HCT116 (cell line): ENCODE results near the gene DOCK2. TPM values are rescaled to one million over a fixed set of nuclear protein-coding genes. Genes with fewer than 3 reads are reported as not detected.

Experiments
- ATAC-seq: fragments of 200-7000 bp; cut with Tn5 transposase; 2 replicates; pipeline ENCODE4 v1.9.1; 2020; ENCODE audit warnings: mild to moderate bottlenecking, moderate library complexity
- BruUV-seq: library from RNA; stranded (reverse); fragments of 400-500 nt; replicated peaks from 2 replicates; lab custom pipeline; 2021; lab: Mats Ljungman, UMichigan
- CTCF ChIA-PET: fragments of 300-600 bp; sonication (Branson Sonifier 250); formaldehyde crosslinking; loops from one replicate; lab custom pipeline; 2021; ENCODE audit warnings: antibody characterized with exemption; lab: Charles Lee
- POLR2A ChIA-PET: fragments of 300-600, 350-600 bp; sonication (Branson Sonifier 250); formaldehyde crosslinking; loops from one replicate; lab custom pipeline; 2021; ENCODE audit warnings: antibody characterized with exemption; lab: Charles Lee
- RAD21 ChIA-PET, 2 experiments: fragments of 300-600 bp; sonication (Branson Sonifier 250); formaldehyde crosslinking; loops; one replicate each; lab custom pipeline; 2023; ENCODE audit warnings: low total read pairs in 2 of 2; ENCODE audit not compliant: uncharacterized antibody in 2 of 2, unreplicated experiment in 2 of 2, low non-redundant PET in 1 of 2; lab: Charles Lee
- DNase-seq: peaks from one replicate; pipeline ENCODE4 v3.0.0-alpha.2; 2010; ENCODE audit warnings: low read depth, low spot score
- H2AFZ ChIP-seq: fragments of 200-600 bp; shearing (Covaris generic), sonication (generic); 2 replicates; pipeline ENCODE4 v1.6.1; 2017; ENCODE audit warnings: low read depth, mixed run types, mixed read lengths, antibody characterized with exemption, low read length; ENCODE audit not compliant: poor library complexity, severe bottlenecking
- H3K27ac ChIP-seq: 2 replicates; pipeline ENCODE4 v1.5.1; 2012; ENCODE audit warnings: low read depth, low read length
- H3K27me3 ChIP-seq: fragments of 200-600 bp; sonication (generic); 2 replicates; pipeline ENCODE4 v1.6.1; 2016; ENCODE audit warnings: mixed run types, low read length, mixed read lengths; ENCODE audit not compliant: insufficient read depth
- H3K36me3 ChIP-seq, 2 experiments: fragments of 200-500 bp in 1 of 2; fragments of 200-600 bp in 1 of 2; sonication (Bioruptor generic) in 1 of 2; sonication (generic) in 1 of 2; 2 replicates each; pipeline versions ENCODE4 v1.5.1 to v1.6.1; 2014 to 2016; ENCODE audit warnings: low read length in 2 of 2, inconsistent platforms in 1 of 2, mixed read lengths in 1 of 2, mixed run types in 1 of 2; ENCODE audit not compliant: insufficient read depth in 2 of 2, control insufficient read depth in 1 of 2
- H3K4me1 ChIP-seq, 2 experiments: fragments of 200-600 bp in 1 of 2; sonication (generic) in 1 of 2; 2 replicates each; pipeline versions ENCODE4 v1.5.1 to v1.6.1; 2012 to 2017; ENCODE audit warnings: low read length in 2 of 2, inconsistent platforms in 1 of 2, mild to moderate bottlenecking in 1 of 2, mixed read lengths in 1 of 2, mixed run types in 1 of 2, moderate library complexity in 1 of 2; ENCODE audit not compliant: insufficient read depth in 2 of 2, control insufficient read depth in 1 of 2
- H3K4me2 ChIP-seq: fragments of 200-600 bp; sonication (generic); 2 replicates; pipeline ENCODE4 v1.6.1; 2017; ENCODE audit warnings: mixed run types, low read length, mixed read lengths
- H3K4me3 ChIP-seq, 2 experiments: fragments of 200-600 bp in 1 of 2; sonication (generic) in 1 of 2; replicated peaks in 1 of 2; 2 replicates each; pipeline ENCODE4 v1.5.1; 2011 to 2016; ENCODE audit warnings: low read length in 2 of 2, control low read depth in 1 of 2, low read depth in 1 of 2, mild to moderate bottlenecking in 1 of 2, mixed read lengths in 1 of 2, mixed run types in 1 of 2
- H3K79me2 ChIP-seq: fragments of 200-600 bp; sonication (generic); 2 replicates; pipeline ENCODE4 v1.6.1; 2017; ENCODE audit warnings: mild to moderate bottlenecking, mixed run types, low read length, moderate library complexity, mixed read lengths; ENCODE audit not compliant: insufficient read depth
- H3K9ac ChIP-seq: fragments of 200-600 bp; sonication (generic); 2 replicates; pipeline ENCODE4 v1.6.1; 2016; ENCODE audit warnings: low read length, mixed read lengths
- H3K9me2 ChIP-seq: fragments of 200-600 bp; sonication (generic), shearing (Covaris generic); 2 replicates; pipeline ENCODE4 v1.6.1; 2017; ENCODE audit warnings: mixed run types, mild to moderate bottlenecking, moderate library complexity; ENCODE audit not compliant: insufficient read depth
- H3K9me3 ChIP-seq, 2 experiments: fragments of 200-500 bp in 1 of 2; fragments of 200-600 bp in 1 of 2; sonication (Bioruptor generic) in 1 of 2; sonication (generic) in 1 of 2; 2 replicates each; pipeline ENCODE4 v1.6.1; 2014 to 2017; ENCODE audit warnings: low read length in 2 of 2, mixed read lengths in 2 of 2, inconsistent platforms in 1 of 2, low read depth in 1 of 2, mild to moderate bottlenecking in 1 of 2, mixed run types in 1 of 2, moderate library complexity in 1 of 2; ENCODE audit not compliant: control insufficient read depth in 1 of 2, insufficient read depth in 1 of 2
- H4K20me1 ChIP-seq: fragments of 200-600 bp; sonication (generic), shearing (Covaris generic); 2 replicates; pipeline ENCODE4 v1.6.1; 2017; ENCODE audit warnings: mixed run types, mild to moderate bottlenecking, moderate library complexity; ENCODE audit not compliant: insufficient read depth
- CBX3 ChIP-seq: IDR thresholded peaks from 2 replicates; pipeline ENCODE4 v1.6.1; 2012; ENCODE audit warnings: low read depth
- CEBPB ChIP-seq: IDR thresholded peaks from 2 replicates; pipeline ENCODE4 v1.6.1; 2012; ENCODE audit warnings: low read depth
- CTCF ChIP-seq, 3 experiments: fragments of 200-600 bp in 1 of 3; sonication (generic) in 1 of 3; IDR thresholded peaks in 2 of 3; conservative IDR thresholded peaks in 1 of 3; 2 replicates each; pipeline ENCODE4 v1.5.1; 2012 to 2017; ENCODE audit warnings: low read depth in 2 of 3, low read length in 2 of 3, antibody characterized with exemption in 1 of 3, borderline replicate concordance in 1 of 3, control low read depth in 1 of 3, mild to moderate bottlenecking in 1 of 3, mixed read lengths in 1 of 3, mixed run types in 1 of 3, moderate library complexity in 1 of 3; ENCODE audit not compliant: insufficient read depth in 1 of 3
- EGR1 ChIP-seq: IDR thresholded peaks from 2 replicates; pipeline ENCODE4 v1.6.1; 2012; ENCODE audit warnings: low read depth
- ELF1 ChIP-seq: IDR thresholded peaks from 2 replicates; pipeline ENCODE4 v1.6.1; 2012; ENCODE audit warnings: low read depth, borderline replicate concordance
- EZH2 ChIP-seq: fragments of 200-600 bp; sonication (generic); IDR thresholded peaks from 2 replicates; pipeline ENCODE4 v1.6.1; 2017; ENCODE audit warnings: antibody characterized with exemption, mixed run types
- EZH2phosphoT487 ChIP-seq: fragments of 200-600 bp; IDR thresholded peaks from 2 replicates; pipeline ENCODE4 v1.6.1; 2018; ENCODE audit warnings: antibody characterized with exemption, borderline replicate concordance
- FOSL1 ChIP-seq: IDR thresholded peaks from 2 replicates; pipeline ENCODE4 v1.6.1; 2012; ENCODE audit warnings: low read depth
- JUND ChIP-seq: IDR thresholded peaks from 2 replicates; pipeline ENCODE4 v1.6.1; 2012
- POLR2A ChIP-seq: IDR thresholded peaks from 2 replicates; pipeline ENCODE4 v1.7.0; 2011; ENCODE audit warnings: borderline replicate concordance; ENCODE audit not compliant: insufficient read depth, insufficient read length; ENCODE audit errors: extremely low read depth
- POLR2AphosphoS5 ChIP-seq: IDR thresholded peaks from 2 replicates; pipeline ENCODE4 v1.6.1; 2011; ENCODE audit warnings: mild to moderate bottlenecking, low read depth, low read length, moderate library complexity
- REST ChIP-seq: IDR thresholded peaks from 2 replicates; pipeline ENCODE4 v1.6.1; 2012; ENCODE audit warnings: low read depth
- SIN3A ChIP-seq: IDR thresholded peaks from 2 replicates; pipeline ENCODE4 v1.6.1; 2012; ENCODE audit warnings: low read depth
- SP1 ChIP-seq: IDR thresholded peaks from 2 replicates; pipeline ENCODE4 v1.6.1; 2012; ENCODE audit warnings: low read depth
- SRF ChIP-seq: IDR thresholded peaks from 2 replicates; pipeline ENCODE4 v1.6.1; 2012; ENCODE audit warnings: low read depth
- TCF7L2 ChIP-seq: IDR thresholded peaks from 2 replicates; pipeline ENCODE4 v1.7.0; 2011; ENCODE audit warnings: borderline replicate concordance, inconsistent platforms; ENCODE audit not compliant: insufficient read depth, insufficient read length; ENCODE audit errors: extremely low read depth
- YY1 ChIP-seq: IDR thresholded peaks from 2 replicates; pipeline ENCODE4 v1.6.1; 2011; ENCODE audit warnings: low read length, low read depth, moderate library complexity, mild to moderate bottlenecking; ENCODE audit not compliant: insufficient replicate concordance; ENCODE audit errors: extremely low read depth
- ZFX ChIP-seq: fragments of 450-650 bp; IDR thresholded peaks from 2 replicates; pipeline ENCODE4 v1.6.1; 2017
- ZNF274 ChIP-seq: fragments of 200-500 bp; sonication (Bioruptor generic); IDR thresholded peaks from 2 replicates; pipeline ENCODE4 v1.6.1; 2014; ENCODE audit warnings: mild to moderate bottlenecking, low read depth, low read length, inconsistent platforms
- intact Hi-C: fragments of 100-400 bp; cut with micrococcal nuclease; formaldehyde crosslinking; loops from 2 replicates; pipeline ENCODE4 v1.10.0; 2022
- total RNA-seq: library from RNA; stranded (reverse); gene quantifications from one replicate; pipeline ENCODE4 v1.2.1, GENCODE V29; 2021; ENCODE audit not compliant: unreplicated experiment
- TF ChIP-seq, protein P1 (sequence below): IDR thresholded peaks from 2 replicates; pipeline ENCODE4 v1.6.1; 2012

Gene DOCK2
- total RNA-seq, 1 experiment from 2014 or later, result 0.89 TPM

- TF ChIP-seq REST (no peak), CEBPB (no peak), SIN3A (no peak), SP1 (no peak)
These were observed 296.1 kb downstream of the DOCK2 start (continued) for GRCh38 chr5:169933127-169933526.

- ChIA-PET POLR2A (no interaction called here), CTCF (no interaction called here), RAD21 (no interaction called here)
- intact Hi-C loops, result no loop called here
- H3K27me3 ChIP-seq, result peaks cover 55% of the 10 kb centered on the region
- H3K36me3 ChIP-seq, result no peaks in the 10 kb centered on the region
- BruUV-seq, result no TSS peak
- H4K20me1 ChIP-seq, result no peaks in the 10 kb centered on the region
- H3K4me2 ChIP-seq, result no peak overlapping the region
- no peak overlapping the region for H3K4me3 ChIP-seq
- no peaks in the 10 kb centered on the region for H3K4me1 ChIP-seq
- no peak overlapping the region for H3K27ac ChIP-seq
- no peak overlapping the region for H3K9ac ChIP-seq
- no peak for TF ChIP-seq CTCF (IDR thresholded peaks at IDR 0.05 in 2 of 3, conservative IDR thresholded peaks at IDR 0.05 in 1 of 3; ENCODE audit: borderline replicate concordance in 1 of 3, insufficient read depth in 1 of 3, low read depth in 2 of 3, low read length in 2 of 3)
- no peak for TF ChIP-seq JUND
- TF ChIP-seq CEBPB, result no peak
- TF ChIP-seq EZH2phosphoT487, result no peak
- TF ChIP-seq TCF7L2, result no peak
- no peak for TF ChIP-seq YY1
- TF ChIP-seq, protein P1, sequence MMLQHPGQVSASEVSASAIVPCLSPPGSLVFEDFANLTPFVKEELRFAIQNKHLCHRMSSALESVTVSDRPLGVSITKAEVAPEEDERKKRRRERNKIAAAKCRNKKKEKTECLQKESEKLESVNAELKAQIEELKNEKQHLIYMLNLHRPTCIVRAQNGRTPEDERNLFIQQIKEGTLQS, result no peak
- TF ChIP-seq POLR2AphosphoS5, result no peak
- TF ChIP-seq ELF1, result no peak
- TF ChIP-seq CBX3, result no peak
- no peak for TF ChIP-seq POLR2A
- TF ChIP-seq SRF, result no peak
- TF ChIP-seq ZFX, result no peak
- TF ChIP-seq EGR1, result no peak
- no peak for TF ChIP-seq ZNF274
- no peak for TF ChIP-seq EZH2
- TF ChIP-seq FOSL1, result no peak
- no peaks in the 10 kb centered on the region for H3K9me2 ChIP-seq
- no peak for DNase-seq
- ATAC-seq, result no peak
- H3K9me3 ChIP-seq, result no peaks in the 10 kb centered on the region
- H3K79me2 ChIP-seq, result no peaks in the 10 kb centered on the region
- no peak overlapping the region for H2AFZ ChIP-seq
These were observed 296.5 kb downstream of the DOCK2 start for GRCh38 chr5:169933616-169934015.
